ENCODE results near the gene NF1.
"Not testable (repeated sequence)": the region's sequence is repeated elsewhere in the genome, so short reads cannot be mapped to it uniquely, and the experiment has no call there.

NF1 gene

DNA sequence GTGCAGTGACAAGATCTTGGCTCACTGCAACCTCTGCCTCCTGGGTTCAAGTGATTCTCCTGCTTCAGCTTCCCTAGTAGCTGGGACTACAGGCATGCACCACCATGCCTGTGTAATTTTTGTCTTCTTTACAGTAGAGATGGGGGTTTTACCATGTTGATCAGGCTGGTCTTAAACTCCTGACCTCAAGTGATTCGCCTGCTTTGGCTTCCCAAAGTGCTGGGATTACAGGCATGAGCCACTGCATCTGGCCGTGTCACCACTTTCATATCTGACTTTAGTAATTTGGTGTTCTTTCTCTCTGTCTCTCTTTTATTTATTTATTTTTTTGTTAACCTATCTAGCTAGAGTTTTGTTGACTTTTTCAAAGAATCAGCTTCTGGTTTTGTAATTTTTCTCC is 103.9 kb downstream of the NF1 start:
- not testable (repeated sequence) for DNase-seq

- DNase-seq = no peak
Measured at GRCh38 chr17:31200287-31200686, 105.5 kb downstream of the NF1 start.

- no peak for DNase-seq
Measured at GRCh38 chr17:31202968-31203367, 108.2 kb downstream of the NF1 start.

- no peak for DNase-seq
Measured at GRCh38 chr17:31211352-31212012, 116.7 kb downstream of the NF1 start.

DNA sequence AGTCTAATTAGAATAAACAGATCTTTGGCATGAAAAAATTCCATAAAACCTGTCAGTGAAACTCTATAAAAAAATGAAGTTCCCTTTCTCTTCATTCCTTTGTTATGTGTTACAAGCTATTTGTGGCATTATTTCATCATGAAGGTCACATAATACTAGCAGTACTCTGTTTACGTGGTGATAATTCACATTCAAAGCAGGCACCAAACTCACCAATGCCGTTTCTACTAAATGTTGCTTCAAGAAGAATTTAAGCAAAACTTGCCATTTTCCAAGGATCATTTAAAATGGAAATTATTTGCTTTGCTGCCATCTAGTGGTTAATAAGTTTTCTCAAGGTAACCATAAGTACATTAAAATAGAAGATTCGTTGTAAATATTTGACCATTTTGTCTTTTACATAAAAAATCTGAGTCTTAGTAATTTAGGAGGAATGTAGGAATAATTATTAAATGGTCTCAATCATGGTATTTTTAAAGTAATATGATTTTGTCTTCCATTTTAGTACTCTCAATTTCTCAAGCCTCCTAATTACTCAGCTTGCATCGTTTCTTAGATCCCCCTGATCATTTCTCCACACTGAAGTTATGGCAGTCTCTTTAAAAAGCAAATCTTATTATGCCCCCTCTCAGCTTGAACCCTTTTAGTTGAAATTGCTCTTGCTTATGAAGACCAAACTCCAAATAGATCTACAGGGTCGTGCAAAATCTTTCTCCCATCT is 121.4 kb downstream of the NF1 start:
- peak; percentile 16 for DNase-seq

DNA sequence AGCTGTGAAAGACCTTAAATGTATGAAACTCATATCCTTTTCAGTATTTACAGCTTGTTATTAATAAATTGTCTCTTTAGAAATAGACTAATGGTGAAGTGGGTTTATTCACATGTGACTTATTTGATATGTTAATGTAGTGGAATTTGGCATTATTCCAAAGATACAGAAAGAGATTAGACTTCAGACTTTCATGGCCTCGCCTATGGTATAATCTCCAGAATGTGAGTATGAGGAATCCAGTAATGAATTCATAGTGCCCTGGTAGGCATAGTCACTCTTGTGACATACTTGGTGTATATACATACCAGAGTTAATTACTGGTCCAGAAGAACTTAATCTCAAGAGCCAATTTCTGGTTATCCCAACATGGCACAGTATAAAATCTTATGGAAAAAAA is 129.6 kb downstream of the NF1 start:
- DNase-seq = no peak

DNA sequence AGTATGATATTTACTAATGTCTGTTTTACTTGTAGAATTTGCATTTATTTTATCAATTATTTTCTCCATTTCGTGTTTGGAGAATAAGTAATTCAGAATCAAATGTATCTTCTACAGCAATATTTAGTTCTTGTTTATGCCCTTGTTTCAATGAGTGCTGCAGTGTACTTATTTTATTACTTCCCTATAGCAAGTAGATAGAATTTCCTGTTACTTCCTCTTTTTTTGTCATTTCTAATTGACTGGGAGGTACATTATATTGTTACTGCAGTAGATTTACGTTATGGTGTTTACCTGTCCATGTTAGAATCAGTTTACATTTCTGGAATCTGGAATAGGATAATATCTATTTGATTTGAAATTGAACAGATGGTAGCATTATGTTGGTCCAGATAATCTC is 131.1 kb downstream of the NF1 start:
- no peak for DNase-seq

- no peak for DNase-seq
Measured at GRCh38 chr17:31226373-31226772, 131.6 kb downstream of the NF1 start.

DNA sequence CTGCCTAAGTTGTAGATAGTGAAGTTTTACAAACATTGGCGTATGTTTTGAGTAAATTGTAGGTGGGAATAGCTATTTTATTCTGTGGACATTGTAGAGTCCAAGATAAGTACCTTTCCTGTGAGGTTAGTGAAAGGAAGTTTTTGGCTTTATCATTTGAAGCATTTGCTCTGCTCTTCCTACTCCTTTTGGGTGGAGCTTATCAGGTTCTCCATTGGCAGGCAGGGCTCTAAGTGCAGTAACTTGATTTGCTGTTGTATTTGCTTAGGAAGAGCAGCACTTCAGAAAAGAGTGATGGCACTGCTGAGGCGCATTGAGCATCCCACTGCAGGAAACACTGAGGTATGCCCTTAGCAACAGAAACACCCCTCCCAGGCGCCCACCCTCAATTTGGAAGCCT is 132.2 kb downstream of the NF1 start:
- no peak for DNase-seq

DNA sequence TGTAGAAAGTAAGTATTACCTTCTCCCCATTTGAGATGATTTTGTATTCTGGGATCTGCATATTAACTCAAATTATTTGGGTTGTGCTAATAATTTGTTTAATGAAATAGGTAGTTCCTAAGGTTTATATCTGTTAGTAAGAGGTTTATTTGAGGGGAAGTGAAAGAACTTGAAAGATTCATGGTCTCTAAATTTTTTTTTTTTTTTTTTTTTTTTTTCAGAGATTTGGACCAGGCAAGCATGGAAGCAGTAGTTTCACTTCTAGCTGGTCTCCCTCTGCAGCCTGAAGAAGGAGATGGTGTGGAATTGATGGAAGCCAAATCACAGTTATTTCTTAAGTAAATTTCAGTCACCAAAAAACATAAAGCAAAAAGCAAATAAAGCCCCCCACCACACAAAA is 137.1 kb downstream of the NF1 start:
- DNase-seq = no peak

DNA sequence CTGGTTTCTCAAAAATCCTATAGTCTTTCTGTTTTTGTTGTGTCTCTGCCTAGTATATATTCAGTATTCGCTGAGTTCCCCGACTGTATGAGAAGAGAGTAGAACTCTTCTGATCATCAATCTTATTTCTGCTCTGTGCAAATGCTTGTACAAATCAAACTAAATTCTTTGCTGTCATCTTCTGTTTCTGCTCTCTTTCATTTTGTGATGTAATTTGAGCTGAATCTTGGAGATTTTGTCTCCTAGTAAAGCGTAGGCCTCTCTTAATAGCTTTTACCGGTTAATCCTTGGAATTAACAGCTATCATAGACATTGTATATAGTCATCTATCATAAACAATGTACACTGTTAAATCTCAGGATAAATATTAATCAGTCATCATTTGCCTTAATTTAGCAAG is 140.3 kb downstream of the NF1 start:
- no peak for DNase-seq

DNA sequence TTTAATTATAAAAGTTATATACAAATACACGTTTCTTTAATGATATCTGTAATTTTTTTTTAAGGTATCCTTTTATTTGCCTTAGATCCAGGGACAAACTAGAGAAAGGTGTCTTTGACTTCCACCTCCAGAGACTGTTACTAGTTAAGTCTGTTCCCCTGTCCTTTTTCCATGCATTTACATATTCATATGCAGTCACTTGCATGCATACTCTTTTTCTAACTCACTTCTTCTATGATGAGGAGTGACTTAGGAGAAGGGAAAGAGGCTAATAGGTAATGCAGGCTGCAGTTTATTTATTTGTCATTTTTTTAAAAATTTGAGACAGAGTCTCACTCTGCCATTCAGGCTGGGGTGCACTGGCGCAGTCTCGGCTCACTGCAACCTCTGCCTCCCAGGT is 141.4 kb downstream of the NF1 start:
- no peak for DNase-seq

GRCh38 chr17:31236712-31237111 is 141.9 kb downstream of the NF1 start:
- DNase-seq = no peak

DNA sequence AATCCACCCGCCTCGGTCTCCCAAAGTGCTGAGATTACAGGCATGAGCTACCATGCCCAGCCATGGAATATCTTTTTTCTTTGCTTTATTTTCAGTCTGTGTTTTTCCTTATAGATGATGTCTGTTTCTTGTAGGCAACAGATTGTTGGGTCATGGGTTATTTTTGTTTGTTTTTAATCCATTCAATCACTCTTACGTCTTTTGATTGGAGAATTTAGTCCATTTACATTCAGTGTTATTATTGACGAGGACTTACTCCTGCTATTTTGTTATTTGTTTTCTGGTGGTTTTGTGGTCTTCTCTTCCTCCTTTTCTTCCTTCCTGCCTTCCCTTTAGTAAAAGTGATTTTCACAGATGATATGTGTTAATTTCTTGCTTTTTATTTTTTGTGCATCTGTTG is 146.3 kb downstream of the NF1 start:
- no peak for DNase-seq

- no peak for DNase-seq
Measured at GRCh38 chr17:31248986-31249834, 154.4 kb downstream of the NF1 start.

GRCh38 chr17:31249835-31250141 is 155.0 kb downstream of the NF1 start:
- DNase-seq = no peak

- DNase-seq = no peak
Measured at GRCh38 chr17:31250229-31250628, 155.5 kb downstream of the NF1 start.

DNA sequence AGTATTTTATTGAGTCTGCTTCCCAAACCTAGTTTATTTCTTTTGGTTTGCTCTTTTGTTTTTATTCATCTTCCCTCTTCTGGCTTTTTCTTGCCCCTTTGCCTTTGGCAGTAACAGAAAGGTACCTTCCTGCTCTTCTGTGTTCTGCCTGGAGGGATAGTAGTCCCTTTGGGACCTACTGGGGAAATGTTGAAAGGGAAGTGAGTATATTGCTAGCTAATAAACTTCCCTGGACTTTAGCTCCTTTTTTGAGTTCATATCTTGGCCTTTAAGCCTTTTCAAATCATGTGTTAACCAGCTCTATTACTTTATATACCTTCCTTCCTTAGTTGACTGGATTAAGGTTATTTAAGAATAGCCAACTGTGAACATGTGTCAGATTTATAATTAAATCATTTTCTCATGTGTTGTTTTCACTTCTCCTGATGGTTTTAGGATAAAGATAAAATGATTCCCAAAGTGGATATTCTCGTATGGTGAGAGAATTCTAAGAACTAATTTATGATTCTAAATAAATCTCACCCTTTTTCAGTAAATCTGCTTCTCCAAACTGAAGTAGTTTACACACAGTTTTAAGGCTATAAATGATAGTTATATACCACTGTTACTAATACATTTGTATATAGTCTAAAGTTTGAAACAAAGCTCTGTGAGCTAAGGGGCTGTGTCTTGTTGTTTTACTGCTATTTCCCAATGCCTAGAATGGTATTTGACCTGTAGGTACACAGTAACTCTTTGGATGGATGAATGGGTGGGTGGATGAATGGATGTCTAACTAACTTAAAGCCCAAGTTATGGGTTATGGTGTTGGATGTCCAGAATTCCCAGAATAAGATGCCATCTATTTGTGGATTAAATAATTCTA is 156.6 kb downstream of the NF1 start:
- no peak for DNase-seq

GRCh38 chr17:31251970-31252328 is 157.2 kb downstream of the NF1 start:
- no peak for DNase-seq

DNA sequence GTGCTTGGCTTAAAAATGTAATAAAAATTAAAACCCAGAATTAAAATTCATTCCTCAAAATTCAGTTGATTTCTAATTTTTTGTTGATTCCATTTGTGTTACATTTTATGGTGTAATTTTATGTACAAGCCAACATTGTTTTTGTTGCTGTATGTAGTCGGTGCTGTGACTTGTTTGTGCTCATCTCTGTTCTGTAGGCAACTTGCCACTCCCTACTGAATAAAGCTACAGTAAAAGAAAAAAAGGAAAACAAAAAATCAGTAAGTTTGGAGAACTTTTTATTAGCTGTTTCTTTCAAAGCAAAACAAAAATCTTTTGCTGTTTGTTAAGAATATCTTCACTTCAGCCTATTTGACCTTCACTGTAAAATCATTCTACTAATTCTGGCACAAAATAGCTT is 158.0 kb downstream of the NF1 start:
- DNase-seq = no peak

DNA sequence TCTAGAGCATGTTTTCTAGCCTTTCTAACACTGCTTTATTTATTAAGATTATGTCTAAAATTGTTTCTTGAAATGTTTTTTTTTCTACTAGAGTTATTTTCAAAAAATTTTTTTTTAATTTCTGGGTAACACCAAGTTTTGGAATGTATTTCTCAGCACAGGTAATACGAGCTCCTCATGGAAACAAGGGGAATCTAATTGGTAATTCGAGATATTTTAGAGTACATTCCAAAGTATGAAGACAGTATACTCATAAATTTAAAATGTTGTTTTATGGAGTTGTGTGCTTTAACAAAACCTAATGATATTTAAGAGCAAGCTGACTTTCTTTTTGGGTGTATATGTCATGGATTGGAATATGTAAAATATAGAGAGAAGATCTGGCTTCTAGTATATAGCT is 159.9 kb downstream of the NF1 start:
- DNase-seq = no peak

GRCh38 chr17:31256936-31257335 is 162.2 kb downstream of the NF1 start:
- DNase-seq = no peak

DNA sequence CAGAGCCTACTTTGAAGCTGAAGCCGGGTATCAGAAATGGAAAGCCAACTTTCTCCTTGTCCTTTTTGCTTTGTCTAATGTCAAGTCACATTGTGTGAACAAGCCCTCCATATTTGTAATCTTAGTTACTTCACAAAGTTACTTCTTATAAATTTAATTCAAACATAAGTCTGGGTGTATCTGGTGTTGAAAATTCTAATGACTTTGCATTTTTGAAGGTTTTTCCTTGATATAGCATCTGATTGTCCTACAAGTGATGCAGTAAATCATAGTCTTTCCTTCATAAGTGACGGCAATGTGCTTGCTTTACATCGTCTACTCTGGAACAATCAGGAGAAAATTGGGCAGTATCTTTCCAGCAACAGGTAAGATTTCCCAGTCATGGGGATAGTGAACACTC is 165.4 kb downstream of the NF1 start:
- DNase-seq = no peak
